NCI-H2171 treated with DMSO at 0.1 percent for 48 hours (cell line): Measurements from ENCODE around the gene PDE8A.
"Not testable (repeated sequence)": the region's sequence is repeated elsewhere in the genome, so short reads cannot be mapped to it uniquely, and the experiment has no call there.

Experiments used
- DNase-seq: peaks from one replicate; lab custom pipeline; 2025; lab: John Stamatoyannopoulos, UW

PDE8A gene

GRCh38 chr15:84961707-84962106 is 19.9 kb upstream of the PDE8A start:
- DNase-seq, result no peak

GRCh38 chr15:84962955-84963354 is 18.7 kb upstream of the PDE8A start:
- DNase-seq, result no peak

GRCh38 chr15:84967380-84967779 is 14.3 kb upstream of the PDE8A start:
- no peak for DNase-seq

- no peak for DNase-seq
Measured at GRCh38 chr15:84968301-84968700, 13.4 kb upstream of the PDE8A start.

- no peak for DNase-seq
Measured at GRCh38 chr15:84969257-84969656, 12.4 kb upstream of the PDE8A start.

- no peak for DNase-seq
Measured at GRCh38 chr15:84970843-84971242, 10.8 kb upstream of the PDE8A start.

- DNase-seq, result no peak
Measured at GRCh38 chr15:84973492-84974460, 7.9 kb upstream of the PDE8A start.

DNA sequence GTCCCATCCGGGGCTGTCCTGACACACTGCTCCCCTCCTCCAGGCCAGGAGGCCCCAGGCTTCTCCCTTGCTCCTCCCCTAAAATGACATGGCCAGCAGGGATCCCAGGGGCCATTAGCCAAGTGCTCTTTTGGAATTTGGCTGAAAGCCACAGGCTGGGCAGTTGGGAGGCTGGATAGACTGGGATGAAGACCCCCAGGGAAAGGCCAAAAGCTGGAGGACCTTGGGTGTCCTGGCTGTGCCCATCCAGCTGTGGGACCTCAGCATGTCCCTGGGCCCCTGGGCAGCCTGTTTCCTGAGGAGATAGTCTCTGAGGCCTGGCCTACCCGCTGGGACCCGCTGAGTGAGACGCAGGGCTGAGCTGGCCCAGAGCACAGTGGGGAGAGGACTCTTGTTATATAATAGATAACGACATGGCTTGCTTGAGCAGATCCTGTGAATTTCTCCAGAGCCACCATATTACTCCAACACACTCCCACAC is 5.7 kb upstream of the PDE8A start:
- no peak for DNase-seq

GRCh38 chr15:84976746-84977345 is 4.8 kb upstream of the PDE8A start:
- no peak for DNase-seq

DNA sequence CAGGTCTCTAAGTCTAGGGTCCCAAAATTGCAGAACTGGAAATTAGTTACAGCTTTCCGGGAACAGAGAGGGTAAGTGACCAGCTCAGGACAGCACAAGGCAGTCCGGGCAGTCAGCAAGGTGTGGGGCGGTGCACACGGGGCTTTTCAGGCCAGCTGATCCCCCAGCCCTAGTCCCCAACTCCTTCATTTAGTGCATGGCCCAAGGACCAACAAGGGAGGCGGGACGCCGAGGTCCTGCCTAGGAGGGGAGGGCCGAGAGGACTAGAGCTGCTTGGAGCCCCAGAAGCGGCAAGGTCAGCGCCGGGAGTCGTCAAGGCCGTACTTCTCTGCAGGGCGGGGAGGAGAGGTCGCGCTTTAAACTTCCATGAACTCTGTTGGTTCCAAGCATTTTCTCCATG is 2.0 kb upstream of the PDE8A start:
- no peak for DNase-seq

DNA sequence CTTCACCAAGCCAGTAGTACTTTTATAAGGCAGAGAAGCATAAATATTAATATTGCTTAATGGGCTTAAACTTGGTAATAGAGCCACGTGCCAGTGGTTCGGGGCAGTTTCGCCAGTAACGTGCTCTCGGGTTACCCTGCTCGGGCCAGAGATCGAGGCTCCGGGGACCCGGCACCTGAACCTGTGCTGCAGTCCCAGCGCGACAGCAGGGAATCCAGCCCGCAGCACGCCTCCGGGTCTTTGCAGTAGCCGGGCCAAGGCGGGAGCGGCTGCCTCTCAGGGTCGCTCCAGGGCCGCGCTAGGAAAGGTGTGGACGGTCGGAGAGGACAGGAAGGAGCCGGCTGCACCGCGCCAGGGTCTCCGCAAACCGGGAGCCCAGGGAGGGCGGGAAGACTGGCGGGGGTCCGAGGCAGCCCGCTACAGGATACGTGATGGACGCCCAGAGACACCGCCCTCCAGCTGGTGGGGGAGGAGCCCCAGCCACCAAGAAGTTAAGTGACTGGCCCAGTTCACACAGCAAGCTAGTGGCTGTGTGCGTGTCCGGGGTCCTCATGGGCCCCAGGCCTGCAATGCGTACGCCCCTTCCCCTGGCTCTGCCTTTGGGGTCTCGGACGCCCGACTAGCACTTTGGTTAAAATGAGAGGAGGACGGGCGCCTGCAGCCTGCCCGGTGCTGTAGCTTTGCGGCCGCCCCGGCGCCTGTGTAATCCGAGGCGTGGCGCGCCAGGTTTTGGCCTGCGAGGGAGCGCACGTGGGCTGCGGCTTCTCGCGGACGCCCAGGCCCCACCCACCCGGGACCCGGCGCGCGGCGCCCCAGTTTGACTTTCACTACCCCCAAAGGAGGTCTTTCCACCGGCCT is 1.2 kb upstream of the PDE8A start:
- peak; percentile 87 for DNase-seq

DNA sequence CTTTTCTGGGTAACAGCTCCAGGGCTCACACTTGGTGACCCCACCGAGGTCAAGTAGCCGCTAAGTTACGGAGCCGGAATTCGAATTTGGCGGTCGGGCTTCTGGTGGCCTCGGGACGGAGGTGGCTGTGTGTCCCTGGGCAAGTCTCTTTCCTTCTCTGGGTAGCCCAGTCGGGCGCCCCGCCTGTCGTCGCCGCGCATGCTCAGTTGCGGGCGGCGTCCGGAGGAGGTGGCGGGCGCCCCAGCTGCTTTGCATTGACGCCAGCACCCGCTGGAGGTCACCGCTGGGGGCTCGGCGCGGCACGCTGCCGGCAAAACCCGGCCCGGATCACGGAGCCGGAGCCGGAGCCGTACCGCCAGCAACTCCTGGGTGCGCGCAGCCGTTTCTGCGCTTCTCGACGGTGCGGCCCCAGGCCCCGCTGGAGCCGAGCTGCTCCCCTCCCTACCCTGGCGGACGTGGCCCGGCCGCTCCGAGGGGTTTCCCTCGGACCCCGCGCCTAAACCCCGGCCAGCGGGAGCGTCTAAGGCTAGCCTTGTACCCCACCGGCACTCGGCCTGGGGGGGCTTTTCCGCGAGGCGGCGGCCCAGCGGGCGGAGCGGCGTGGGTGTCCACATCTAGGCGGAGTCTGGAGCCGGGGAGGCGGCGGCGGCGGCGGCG is 474 bp upstream of the PDE8A start:
- peak; percentile 94 for DNase-seq

DNA sequence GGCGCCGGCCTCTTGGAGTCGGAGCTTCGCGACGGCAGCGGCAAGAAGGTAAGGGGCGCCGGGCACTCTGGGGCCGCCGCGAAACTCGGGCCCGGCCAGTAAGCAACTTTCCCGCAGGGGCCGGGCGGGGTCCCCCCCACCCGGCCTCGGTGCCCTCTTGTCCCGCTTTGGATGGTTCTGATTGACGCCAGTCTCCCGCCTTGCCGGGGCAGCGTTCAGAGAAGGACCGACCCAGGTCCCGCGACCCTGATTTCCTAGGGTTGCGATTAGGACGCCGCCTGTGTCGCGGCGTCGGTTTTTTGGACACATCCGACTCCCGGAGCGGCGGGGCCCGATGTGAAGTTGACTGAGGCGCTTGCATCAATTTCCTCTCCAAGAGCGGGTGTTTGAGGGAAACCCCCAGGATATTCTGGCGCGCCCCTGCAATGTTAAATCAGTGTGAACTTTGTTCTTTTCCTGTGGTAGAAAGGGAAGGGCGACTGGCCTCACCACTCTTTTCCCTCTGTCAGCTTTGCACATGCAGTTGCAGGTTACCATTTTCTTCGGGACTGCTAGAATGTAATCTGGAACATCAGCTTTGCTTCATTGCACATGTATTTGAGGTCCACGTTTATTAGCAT is 755 bp downstream of the PDE8A start:
- no peak for DNase-seq

GRCh38 chr15:84983294-84983693 is 1.6 kb downstream of the PDE8A start:
- no peak for DNase-seq

DNA sequence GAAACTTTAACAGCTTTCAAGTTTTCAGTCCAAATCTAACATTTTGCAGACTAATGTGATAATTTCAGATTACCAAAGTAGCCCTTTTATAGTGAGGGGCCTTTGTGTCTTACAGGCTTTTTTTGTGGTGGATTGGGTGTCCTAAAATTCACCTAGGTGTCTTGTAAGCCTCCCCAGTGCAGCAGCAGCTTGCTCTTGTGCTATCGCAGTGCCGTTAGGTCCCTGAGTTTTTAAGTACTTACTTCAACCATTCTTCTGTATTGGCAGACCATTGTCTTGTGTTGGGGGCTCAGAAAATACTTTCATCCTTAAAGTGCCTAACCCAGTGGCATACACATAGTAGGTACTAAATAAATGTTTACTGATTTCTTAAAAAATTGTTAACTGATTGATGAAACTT is 2.1 kb downstream of the PDE8A start:
- DNase-seq, result no peak

GRCh38 chr15:84985158-84985557 is 3.5 kb downstream of the PDE8A start:
- DNase-seq, result no peak

- DNase-seq, result not testable (repeated sequence)
Measured at GRCh38 chr15:84987351-84987750, 5.7 kb downstream of the PDE8A start.

GRCh38 chr15:84987949-84988624 is 6.4 kb downstream of the PDE8A start:
- DNase-seq, result peak; percentile 72

DNA sequence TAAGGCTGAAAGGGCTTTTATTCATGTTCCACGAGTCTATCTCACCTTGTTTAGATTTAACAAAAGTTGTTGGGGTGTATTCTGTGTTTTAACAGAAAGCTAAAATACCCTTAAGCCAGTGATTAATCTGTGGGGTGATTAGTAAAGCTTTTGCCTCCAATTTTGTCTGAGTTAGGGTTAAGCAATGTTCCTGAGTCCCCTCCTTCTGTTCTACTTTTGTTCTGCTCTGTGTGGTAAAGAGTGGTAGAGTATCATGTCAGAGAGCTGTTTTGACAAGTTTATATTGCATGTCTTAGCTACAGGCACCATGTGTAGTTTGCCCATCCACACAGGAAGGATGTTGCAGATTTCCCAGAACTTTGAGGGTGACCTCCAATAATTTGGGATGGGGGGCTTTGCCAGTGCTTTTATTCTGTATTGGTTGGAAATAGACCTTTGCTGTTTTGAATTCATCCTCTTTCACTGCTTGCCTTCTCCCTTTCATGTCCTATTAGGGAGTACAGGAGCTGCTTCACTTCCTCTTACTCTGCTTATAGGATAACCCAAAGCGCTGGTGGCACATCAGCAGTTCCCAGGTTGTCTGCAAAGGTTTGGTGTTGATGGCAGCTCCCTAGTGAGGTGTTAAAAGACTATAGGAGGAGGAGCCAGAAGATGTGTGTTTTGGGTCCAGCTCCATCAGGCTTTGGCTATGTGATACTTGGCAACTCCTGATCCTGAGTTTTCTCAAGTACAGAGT is 7.4 kb downstream of the PDE8A start:
- DNase-seq, result no peak

DNA sequence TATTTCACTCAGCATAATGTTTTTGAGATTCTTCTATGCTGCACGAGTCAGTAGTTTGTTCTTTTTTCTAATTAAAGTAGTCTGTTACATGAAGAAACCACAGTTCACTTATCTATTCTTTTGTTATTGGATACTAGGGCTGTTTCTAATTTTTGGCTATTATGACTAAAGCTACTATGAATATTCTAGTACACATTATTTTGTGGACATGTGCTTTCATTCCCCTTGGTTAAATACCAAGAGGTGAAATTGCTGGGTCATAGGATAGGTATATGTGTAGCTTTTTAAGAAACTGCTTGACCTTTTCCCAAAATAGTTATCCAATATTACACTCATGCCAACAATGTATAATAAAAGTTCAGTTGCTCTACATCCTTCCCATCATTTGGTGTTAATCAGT is 8.9 kb downstream of the PDE8A start:
- no peak for DNase-seq
